Heart right ventricle (tissue), 16 donors: Measurements from ENCODE around the gene STXBP3. TPM values are rescaled to one million over a fixed set of nuclear protein-coding genes. Genes with fewer than 3 reads are reported as not detected.

Experiments used
- ATAC-seq, 8 donors: fragments of 200-7000 bp; cut with Tn5 transposase; one replicate each; pipeline ENCODE4 v1.9.1; 2020; ENCODE audit warnings: mild to moderate bottlenecking in 8 of 8, moderate library complexity in 8 of 8, moderate number of reproducible peaks in 1 of 8
- DNase-seq, 2 donors: peaks; one replicate each; pipeline ENCODE4 v3.0.0-alpha.2; 2020
- H3K27ac ChIP-seq, 10 donors: fragments of 200-600 bp; sonication (generic) in 2 of 10; one replicate each; pipeline versions ENCODE4 v1.5.0 to v1.8.0; 2020 to 2022; ENCODE audit warnings: mild to moderate bottlenecking in 3 of 10
- H3K27me3 ChIP-seq, 7 donors: fragments of 200-600 bp; one replicate each; pipeline ENCODE4 v1.8.0; 2021 to 2022; ENCODE audit warnings: mild to moderate bottlenecking in 2 of 7
- H3K36me3 ChIP-seq, 9 donors: fragments of 200-600 bp; sonication (generic) in 1 of 9; one replicate each; pipeline versions ENCODE4 v1.5.0 to v1.8.0; 2020 to 2022; ENCODE audit warnings: mild to moderate bottlenecking in 2 of 9
- H3K4me1 ChIP-seq, 9 donors: fragments of 200-600 bp; sonication (generic) in 1 of 9; one replicate each; pipeline versions ENCODE4 v1.5.0 to v1.8.0; 2020 to 2022; ENCODE audit warnings: mild to moderate bottlenecking in 4 of 9
- H3K4me3 ChIP-seq, 10 donors: fragments of 200-600 bp; sonication (generic) in 2 of 10; one replicate each; pipeline versions ENCODE4 v1.5.0 to v1.8.0; 2020 to 2022; ENCODE audit warnings: mild to moderate bottlenecking in 7 of 10, moderate library complexity in 2 of 10
- H3K9me3 ChIP-seq, 11 donors: fragments of 200-600 bp in 10 of 11; sonication (generic) in 2 of 11; one replicate each; pipeline versions ENCODE4 v1.5.0 to v1.8.0; 2013 to 2022; ENCODE audit warnings: mild to moderate bottlenecking in 2 of 11, control low read depth in 1 of 11, moderate library complexity in 1 of 11
- WGBS, 2 donors: extraction: QIAGEN DNeasy Blood & Tissue Kit; methylation state at CpG; one replicate each; pipeline ENCODE4 v1.1.7; 2013; ENCODE audit warnings: inconsistent platforms in 1 of 2; 5-methylcytosine and 5-hydroxymethylcytosine counted together
- intact Hi-C, 10 donors: fragments of 100-400 bp; cut with DNase I; formaldehyde crosslinking; loops; one replicate each; pipeline versions ENCODE4 v1.11.1 to v1.14.2; 2022
- polyA plus RNA-seq, 2 donors: library from polyadenylated mRNA; stranded (reverse); fragments of 200-250 nt; gene quantifications; one replicate each; pipeline ENCODE4 v1.2.3, GENCODE V29; 2013
- total RNA-seq, 10 donors: library from RNA; stranded (reverse); fragmentation: NEBNext Ultra II Directional in 3 of 10; extraction: Animal tissue kit (Norgen Biotek cat#: 25700) in 3 of 10; gene quantifications; one replicate each; pipeline versions ENCODE4 v1.2.1 to v1.2.4, GENCODE V29; 2021 to 2023
- TF ChIP-seq, protein P1 (sequence below), 9 donors: fragments of 200-600 bp; sonication (generic) in 2 of 9; IDR thresholded peaks; one replicate each; pipeline versions ENCODE4 v1.5.0 to v1.8.0; 2021 to 2022; ENCODE audit warnings: antibody characterized with exemption in 9 of 9, mild to moderate bottlenecking in 5 of 9, moderate library complexity in 1 of 9
- donor health status: Arrhythmogenic right ventricular cardiomyopathy.
- donor health status: ischemic (EF 13 %, LVEDD 7.1; RV severe dilation, severe dysfunction).
- donor health status: healthy with polysubstance abuse.
- donor health status: DM: no; HTN: yes; CAD: no.
- donor health status: DM: no; HTN: no; CAD: no.
- donor health status: ischemic (EF 25% LVEDD 6.9; RV normal size, moderate dysfunction).
- donor health status: ischemic (EF 25% LVEDD 5.7; RV mildly dilated, moderate dysfunction).
- donor health status: healthy.
- donor health status: DM: yes; HTN: yes; CAD: no.
- donor health status: Ischemic cardiomyopathy.
- donor health status: ischemic (EF 35%, LVEDD 5.7; RV mildly dilated, moderate dysfunction).
- donor health status: nonischemic (EF 11% LVEDD 7.7; RV severe dilation, severe dysfunction).
- donor health status: DM: yes; HTN: yes; CAD: no.
- donor health status: PGD.
- donor health status: ischemic (EF 29% LVEDD 5.4; RV normal size, mild dysfunction).
- donor health status: nonischemic (EF 23%, LVEDD 6.1; RV moderate dilation, normal function).

The STXBP3 gene
- total and polyA plus RNA-seq, 12 donors = 18.1 to 34.5 (median 22.9) TPM

DNA sequence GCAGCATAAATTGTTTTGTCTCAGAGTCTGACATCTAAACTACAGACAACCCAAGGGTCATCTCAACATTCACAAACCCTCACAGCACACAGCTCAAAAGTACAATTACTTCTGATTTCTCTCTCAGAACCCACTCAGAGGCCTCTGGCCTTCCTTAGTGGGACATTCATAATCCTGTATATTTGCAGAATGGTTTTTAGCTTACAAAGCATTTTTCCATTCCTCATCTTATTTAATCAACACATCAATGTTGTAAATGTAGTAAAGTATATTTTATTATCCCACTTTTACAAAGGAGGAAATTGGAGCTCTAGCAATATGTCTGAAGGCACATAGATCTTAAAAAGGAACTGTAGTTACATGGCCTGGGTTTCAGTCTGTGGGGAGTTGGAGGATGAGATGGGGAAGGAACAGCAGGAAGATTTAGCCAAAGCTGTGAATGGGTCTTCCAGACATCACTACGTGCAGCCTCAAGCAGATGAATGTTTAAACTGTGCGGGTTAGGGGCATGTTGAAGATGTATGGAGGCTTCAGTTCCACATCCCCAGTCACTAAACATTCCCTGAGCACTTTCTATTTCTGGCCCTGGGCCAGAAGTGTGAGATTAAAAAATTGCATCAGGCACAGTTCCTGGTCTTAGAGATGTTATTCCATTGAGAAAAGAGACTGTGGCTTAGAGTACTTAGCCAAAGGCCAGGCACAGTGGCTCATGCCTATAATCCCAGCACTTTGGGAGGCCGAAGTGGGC, 97.1 kb downstream of the STXBP3 start:
- DNase-seq (no peak), ATAC-seq (no peak)
- Histone ChIP-seq H3K27me3 (no peaks in the 10 kb centered on the region), H3K4me1 (peaks cover 0 to 14% (median 0%) of the 10 kb centered on the region in 9 donors), H3K36me3 (no peaks in the 10 kb centered on the region), H3K4me3 (no peak overlapping the region), H3K27ac (no peak overlapping the region), H3K9me3 (peaks cover 0 to 2% (median 0%) of the 10 kb centered on the region in 11 donors)
- intact Hi-C loops = no loop called here
- TF ChIP-seq, protein P1, sequence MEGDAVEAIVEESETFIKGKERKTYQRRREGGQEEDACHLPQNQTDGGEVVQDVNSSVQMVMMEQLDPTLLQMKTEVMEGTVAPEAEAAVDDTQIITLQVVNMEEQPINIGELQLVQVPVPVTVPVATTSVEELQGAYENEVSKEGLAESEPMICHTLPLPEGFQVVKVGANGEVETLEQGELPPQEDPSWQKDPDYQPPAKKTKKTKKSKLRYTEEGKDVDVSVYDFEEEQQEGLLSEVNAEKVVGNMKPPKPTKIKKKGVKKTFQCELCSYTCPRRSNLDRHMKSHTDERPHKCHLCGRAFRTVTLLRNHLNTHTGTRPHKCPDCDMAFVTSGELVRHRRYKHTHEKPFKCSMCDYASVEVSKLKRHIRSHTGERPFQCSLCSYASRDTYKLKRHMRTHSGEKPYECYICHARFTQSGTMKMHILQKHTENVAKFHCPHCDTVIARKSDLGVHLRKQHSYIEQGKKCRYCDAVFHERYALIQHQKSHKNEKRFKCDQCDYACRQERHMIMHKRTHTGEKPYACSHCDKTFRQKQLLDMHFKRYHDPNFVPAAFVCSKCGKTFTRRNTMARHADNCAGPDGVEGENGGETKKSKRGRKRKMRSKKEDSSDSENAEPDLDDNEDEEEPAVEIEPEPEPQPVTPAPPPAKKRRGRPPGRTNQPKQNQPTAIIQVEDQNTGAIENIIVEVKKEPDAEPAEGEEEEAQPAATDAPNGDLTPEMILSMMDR (IDR thresholded peaks at IDR 0.05) = no peak
- WGBS, 2 donors = 84 to 88% methylated on average over 3 of the region's 3 CpGs

DNA sequence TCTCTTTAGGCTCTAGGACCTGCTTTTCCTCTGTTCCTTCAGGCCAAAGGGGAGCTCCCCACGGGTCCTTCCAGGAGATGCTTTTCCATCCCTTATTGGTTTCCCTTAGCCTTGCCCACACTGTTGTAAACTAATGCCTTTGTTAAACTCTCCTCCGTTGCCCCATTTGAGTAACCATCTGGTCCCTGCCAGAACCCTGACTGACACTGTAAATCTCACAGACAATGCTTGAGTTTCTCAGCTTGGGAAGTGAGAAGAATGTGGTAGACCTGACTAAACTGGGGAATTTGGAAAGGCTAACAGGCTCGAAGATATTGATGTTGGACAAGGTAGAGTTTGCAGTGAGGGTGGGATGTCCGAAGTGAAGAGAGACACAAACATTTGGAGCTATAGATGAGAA, 99.0 kb downstream of the STXBP3 start:
- DNase-seq (no peak), ATAC-seq (no peak)
- Histone ChIP-seq H3K27ac (no peak overlapping the region), H3K4me3 (no peak overlapping the region), H3K36me3 (no peaks in the 10 kb centered on the region), H3K27me3 (peaks cover 0 to 2% (median 0%) of the 10 kb centered on the region in 7 donors), H3K9me3 (no peaks in the 10 kb centered on the region), H3K4me1 (peaks cover 0 to 14% (median 0%) of the 10 kb centered on the region in 9 donors)
- intact Hi-C loops = no loop called here
- TF ChIP-seq, protein P1 (IDR thresholded peaks at IDR 0.05) = no peak
- WGBS, 2 donors = 81 to 84% methylated on average over 4 of the region's 4 CpGs

DNA sequence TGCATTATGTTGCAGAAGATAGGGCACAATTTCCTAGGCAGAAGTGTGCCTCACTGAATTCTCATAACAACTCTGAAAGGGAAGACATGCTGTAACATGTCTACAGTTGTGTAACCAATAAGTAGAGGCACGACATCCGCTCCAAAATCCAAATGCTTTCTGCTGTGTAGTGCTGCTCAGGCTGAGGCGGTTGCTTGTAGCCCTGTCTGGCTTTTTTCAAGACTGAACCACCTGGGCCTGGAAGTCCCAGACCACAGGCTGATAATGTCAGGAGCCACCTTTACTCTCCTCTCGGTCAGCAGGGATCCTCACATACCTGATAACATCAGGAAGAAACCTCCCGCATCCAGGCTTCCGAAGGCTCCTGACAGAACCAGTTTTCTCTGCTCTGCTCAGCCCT, 99.5 kb downstream of the STXBP3 start:
- no peak for ATAC-seq
- Histone ChIP-seq H3K27me3 (peaks cover 0 to 2% (median 0%) of the 10 kb centered on the region in 7 donors), H3K27ac (no peak overlapping the region), H3K4me3 (no peak overlapping the region), H3K4me1 (peaks cover 0 to 14% (median 0%) of the 10 kb centered on the region in 9 donors), H3K36me3 (no peaks in the 10 kb centered on the region), H3K9me3 (no peaks in the 10 kb centered on the region)
- no peak for DNase-seq
- 85 to 92% methylated on average over 6 of the region's 6 CpGs for WGBS, 2 donors
- TF ChIP-seq, protein P1 (IDR thresholded peaks at IDR 0.05) = no peak
- intact Hi-C loops = no loop called here

DNA sequence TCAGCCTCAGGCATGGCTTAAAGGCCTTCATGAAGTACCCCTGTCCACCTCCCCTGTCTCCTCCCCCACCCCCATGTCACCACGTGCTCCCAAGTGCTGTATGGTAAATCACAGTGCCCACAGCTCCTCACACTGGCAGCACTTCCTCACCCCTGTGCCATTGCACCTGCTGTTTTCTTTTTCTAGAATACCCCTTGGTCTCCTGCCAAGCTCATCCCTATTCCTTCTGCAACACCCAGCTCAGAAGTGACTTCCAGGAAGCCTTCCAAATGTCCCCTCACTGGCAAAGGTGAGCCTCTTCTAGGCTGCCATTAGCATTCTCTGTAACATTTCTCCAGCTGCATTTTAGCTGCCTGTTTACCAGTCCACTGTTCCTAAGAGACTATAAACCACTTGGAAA, 101.0 kb downstream of the STXBP3 start:
- Histone ChIP-seq H3K4me3 (no peak overlapping the region), H3K9me3 (no peaks in the 10 kb centered on the region), H3K27me3 (peaks cover 0 to 2% (median 0%) of the 10 kb centered on the region in 7 donors), H3K27ac (no peak overlapping the region), H3K4me1 (peaks cover 0 to 14% (median 0%) of the 10 kb centered on the region in 9 donors), H3K36me3 (no peaks in the 10 kb centered on the region)
- 69 to 81% methylated on average over 1 of the region's 1 CpG for WGBS, 2 donors
- intact Hi-C loops = no loop called here
- ATAC-seq (no peak), DNase-seq (no peak)
- TF ChIP-seq, protein P1 (IDR thresholded peaks at IDR 0.05) = no peak
